ENCODE measurements around the gene ABHD15. TPM values are rescaled to one million over a fixed set of nuclear protein-coding genes. Genes with fewer than 3 reads are reported as not detected.
A peak's percentile ranks its signal among the peaks of the same experiment; 100 is the strongest.

Gene ABHD15
- polyA plus RNA-seq, 3 donors, result 3.1 to 4.6 (median 3.6) TPM

GRCh38 chr17:29582772-29583171, 15.9 kb upstream of the ABHD15 start:
- no peak overlapping the region for H3K9ac ChIP-seq (ENCODE audit: insufficient read depth, low read length, poor library complexity, severe bottlenecking)
- Mint-ChIP-seq H3K4me1 (peaks cover 43% of the 10 kb centered on the region), H3K36me3 (peaks cover 38 to 58% of the 10 kb centered on the region in 2 donors), H3K9me3 (no peaks in the 10 kb centered on the region), H3K27me3 (ENCODE audit: low read depth in 3 of 3) (no peaks in the 10 kb centered on the region), H3K27ac (no peak overlapping the region), H3K4me3 (no peak overlapping the region)
- H3K4me2 ChIP-seq (replicated peaks; ENCODE audit: extremely low read depth, low read length, poor library complexity, severe bottlenecking), result no peak overlapping the region
- H4K20me1 ChIP-seq (ENCODE audit: insufficient read depth, low read length), result peaks cover 80% of the 10 kb centered on the region
- H3K4me3 ChIP-seq (replicated peaks in 1 of 3; ENCODE audit: low read depth in 2 of 3, low read length in 3 of 3), result no peak overlapping the region
- DNase-seq, result no peak
- intact Hi-C loops (cut with micrococcal nuclease), result loop anchor here in 1 of 2 donors (5.0 to 10.0 kb wide), 2 partner anchors 342 to 510 kb away; no protein-coding TSS in a partner anchor
- peaks cover 38 to 51% of the 10 kb centered on the region in 2 donors for H3K36me3 ChIP-seq (replicated peaks in 1 of 2; ENCODE audit: control insufficient read depth in 1 of 2, insufficient read depth in 2 of 2, low read length in 2 of 2)
- peaks cover 51% of the 10 kb centered on the region for H3K79me2 ChIP-seq (ENCODE audit: insufficient read depth, low read length)
- peaks cover 40% of the 10 kb centered on the region in 2 donors for H3K4me1 ChIP-seq (ENCODE audit: control insufficient read depth in 1 of 2, insufficient read depth in 2 of 2, low read length in 2 of 2)
- no peaks in the 10 kb centered on the region for H3K9me3 ChIP-seq (replicated peaks in 1 of 2; ENCODE audit: control insufficient read depth in 1 of 2, insufficient read depth in 1 of 2, low read length in 2 of 2)
- WGBS (ENCODE audit: insufficient coverage), result 100% methylated on average over 6 of the region's 13 CpGs
- TF ChIP-seq, protein P1, sequence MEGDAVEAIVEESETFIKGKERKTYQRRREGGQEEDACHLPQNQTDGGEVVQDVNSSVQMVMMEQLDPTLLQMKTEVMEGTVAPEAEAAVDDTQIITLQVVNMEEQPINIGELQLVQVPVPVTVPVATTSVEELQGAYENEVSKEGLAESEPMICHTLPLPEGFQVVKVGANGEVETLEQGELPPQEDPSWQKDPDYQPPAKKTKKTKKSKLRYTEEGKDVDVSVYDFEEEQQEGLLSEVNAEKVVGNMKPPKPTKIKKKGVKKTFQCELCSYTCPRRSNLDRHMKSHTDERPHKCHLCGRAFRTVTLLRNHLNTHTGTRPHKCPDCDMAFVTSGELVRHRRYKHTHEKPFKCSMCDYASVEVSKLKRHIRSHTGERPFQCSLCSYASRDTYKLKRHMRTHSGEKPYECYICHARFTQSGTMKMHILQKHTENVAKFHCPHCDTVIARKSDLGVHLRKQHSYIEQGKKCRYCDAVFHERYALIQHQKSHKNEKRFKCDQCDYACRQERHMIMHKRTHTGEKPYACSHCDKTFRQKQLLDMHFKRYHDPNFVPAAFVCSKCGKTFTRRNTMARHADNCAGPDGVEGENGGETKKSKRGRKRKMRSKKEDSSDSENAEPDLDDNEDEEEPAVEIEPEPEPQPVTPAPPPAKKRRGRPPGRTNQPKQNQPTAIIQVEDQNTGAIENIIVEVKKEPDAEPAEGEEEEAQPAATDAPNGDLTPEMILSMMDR (IDR thresholded peaks at IDR 0.05), result no peak
- no peaks in the 10 kb centered on the region for H3K27me3 ChIP-seq (ENCODE audit: control insufficient read depth in 2 of 2, insufficient read depth in 2 of 2, low read length in 2 of 2)
- H2AFZ ChIP-seq (ENCODE audit: insufficient read depth, low read depth, low read length, poor library complexity, severe bottlenecking), result no peak overlapping the region
- H3K27ac ChIP-seq (ENCODE audit: low read depth in 1 of 2, low read length in 2 of 2), result no peak overlapping the region

DNA sequence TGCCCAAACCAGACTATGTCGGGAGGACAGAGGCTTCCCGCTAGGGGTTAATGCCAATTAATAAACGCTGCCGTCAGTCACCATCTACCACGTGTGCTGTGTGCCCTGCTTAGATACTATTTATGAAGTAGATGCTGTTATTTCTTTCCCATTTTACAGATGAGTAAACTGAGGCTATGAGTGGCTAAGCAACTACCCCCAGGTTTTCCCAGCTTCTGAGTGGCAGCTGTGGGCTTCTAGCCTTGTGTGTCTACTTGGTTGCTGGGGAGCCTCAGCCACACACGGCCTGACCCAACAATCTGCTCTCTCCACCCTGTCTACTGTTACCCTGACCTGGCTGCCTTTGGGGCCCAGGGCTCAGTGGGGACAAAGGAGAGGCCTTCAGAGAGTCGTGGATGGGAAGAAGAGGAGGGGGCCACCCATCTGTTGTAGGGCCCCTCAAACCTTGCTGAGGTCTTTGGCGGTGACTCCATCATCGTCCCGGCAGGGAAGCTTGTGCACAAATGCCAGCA, 15.5 kb upstream of the ABHD15 start:
- Histone ChIP-seq H3K79me2 (ENCODE audit: insufficient read depth, low read length) (peaks cover 46% of the 10 kb centered on the region), H3K27me3 (ENCODE audit: control insufficient read depth in 2 of 2, insufficient read depth in 2 of 2, low read length in 2 of 2) (no peaks in the 10 kb centered on the region), H2AFZ (ENCODE audit: insufficient read depth, low read depth, low read length, poor library complexity, severe bottlenecking) (no peak overlapping the region), H3K9ac (ENCODE audit: insufficient read depth, low read length, poor library complexity, severe bottlenecking) (no peak overlapping the region), H3K27ac (ENCODE audit: low read depth in 1 of 2, low read length in 2 of 2) (no peak overlapping the region), H3K4me1 (ENCODE audit: control insufficient read depth in 1 of 2, insufficient read depth in 2 of 2, low read length in 2 of 2) (peaks cover 35% of the 10 kb centered on the region in 2 donors), H3K9me3 (replicated peaks in 1 of 2; ENCODE audit: control insufficient read depth in 1 of 2, insufficient read depth in 1 of 2, low read length in 2 of 2) (no peaks in the 10 kb centered on the region), H4K20me1 (ENCODE audit: insufficient read depth, low read length) (peaks cover 76% of the 10 kb centered on the region), H3K4me3 (replicated peaks in 1 of 3; ENCODE audit: low read depth in 2 of 3, low read length in 3 of 3) (no peak overlapping the region), H3K36me3 (replicated peaks in 1 of 2; ENCODE audit: control insufficient read depth in 1 of 2, insufficient read depth in 2 of 2, low read length in 2 of 2) (peaks cover 42 to 56% of the 10 kb centered on the region in 2 donors), H3K4me2 (replicated peaks; ENCODE audit: extremely low read depth, low read length, poor library complexity, severe bottlenecking) (no peak overlapping the region)
- peak overlapping the region in 1 of 7 donors; percentile 76 for H3K27ac Mint-ChIP-seq
- H3K4me3 Mint-ChIP-seq, result no peak overlapping the region
- 92% methylated on average over 5 of the region's 10 CpGs for WGBS (ENCODE audit: insufficient coverage)
- peaks cover 38% of the 10 kb centered on the region for H3K4me1 Mint-ChIP-seq
- H3K27me3 Mint-ChIP-seq (ENCODE audit: low read depth in 3 of 3), result no peaks in the 10 kb centered on the region
- TF ChIP-seq, protein P1 (IDR thresholded peaks at IDR 0.05), result no peak
- DNase-seq, result no peak
- intact Hi-C loops (cut with micrococcal nuclease), result loop anchor here in 1 of 2 donors (5.0 to 10.0 kb wide), 2 partner anchors 342 to 510 kb away; no protein-coding TSS in a partner anchor
- H3K36me3 Mint-ChIP-seq, result peaks cover 41 to 63% of the 10 kb centered on the region in 2 donors
- H3K9me3 Mint-ChIP-seq, result no peaks in the 10 kb centered on the region
